IMR-90 (cell line): ENCODE data around the gene CPNE4. TPM values are rescaled to one million over a fixed set of nuclear protein-coding genes. Genes with fewer than 3 reads are reported as not detected.

ENCODE experiments used
- ATAC-seq: fragments of 200-7000 bp; cut with Tn5 transposase; 2 replicates; pipeline ENCODE4 v1.9.1; 2020; ENCODE audit warnings: low read depth, mild to moderate bottlenecking, moderate library complexity
- BruUV-seq: library from RNA; stranded (reverse); fragments of 400-500 nt; replicated peaks from 2 replicates; lab custom pipeline; 2021; lab: Mats Ljungman, UMichigan
- CTCF ChIA-PET: fragments of 300-600 bp; formaldehyde crosslinking; extraction: SDS; loops from one replicate; lab custom pipeline; 2021; ENCODE audit warnings: antibody characterized with exemption; lab: Yijun Ruan, JAX
- POLR2A ChIA-PET: fragments of 300-600 bp; sonication (Branson Sonifier 250); formaldehyde crosslinking; loops from one replicate; lab custom pipeline; 2022; ENCODE audit warnings: antibody characterized with exemption; ENCODE audit not compliant: unreplicated experiment; lab: Charles Lee
- DNase-seq: peaks from one replicate; pipeline ENCODE4 v3.0.0; 2013
- H2AFZ ChIP-seq: replicated peaks from 2 replicates; pipeline ENCODE3; 2013; ENCODE audit warnings: low read length, mild to moderate bottlenecking; ENCODE audit not compliant: poor library complexity
- H2AK5ac ChIP-seq: 2 replicates; pipeline ENCODE4 v1.6.1; 2013; ENCODE audit warnings: low read depth, low read length, inconsistent platforms
- H2AK9ac ChIP-seq: replicated peaks from 2 replicates; pipeline ENCODE3; 2013; ENCODE audit warnings: mild to moderate bottlenecking, low read depth, low read length, moderate library complexity; ENCODE audit not compliant: poor library complexity
- H2BK120ac ChIP-seq: 2 replicates; pipeline ENCODE4 v1.6.1; 2013; ENCODE audit warnings: low read depth, low read length, inconsistent platforms
- H2BK15ac ChIP-seq: 3 replicates; pipeline ENCODE4 v1.6.1; 2013; ENCODE audit warnings: low read depth, low read length, inconsistent platforms
- H2BK20ac ChIP-seq: 2 replicates; pipeline ENCODE4 v1.6.1; 2013; ENCODE audit warnings: low read depth, mild to moderate bottlenecking, inconsistent platforms, low read length, moderate library complexity
- H2BK5ac ChIP-seq: 2 replicates; pipeline ENCODE4 v1.6.1; 2013; ENCODE audit warnings: mild to moderate bottlenecking, low read depth, low read length, inconsistent platforms; ENCODE audit not compliant: poor library complexity, severe bottlenecking
- H3K14ac ChIP-seq: replicated peaks from 2 replicates; pipeline ENCODE4 v1.6.1; 2013; ENCODE audit warnings: low read depth, low read length, inconsistent platforms
- H3K18ac ChIP-seq: 2 replicates; pipeline ENCODE4 v1.6.1; 2013; ENCODE audit warnings: low read depth, low read length, control low read depth
- H3K23ac ChIP-seq: 2 replicates; pipeline ENCODE4 v1.6.1; 2013; ENCODE audit warnings: low read depth, low read length, inconsistent platforms
- H3K27ac ChIP-seq: 2 replicates; pipeline ENCODE4 v1.5.1; 2013; ENCODE audit warnings: mild to moderate bottlenecking, control low read depth, low read length; ENCODE audit not compliant: insufficient read depth
- H3K27me3 ChIP-seq: 2 replicates; pipeline ENCODE4 v1.6.1; 2013; ENCODE audit warnings: low read length; ENCODE audit not compliant: control insufficient read depth, insufficient read depth
- H3K36me3 ChIP-seq: 2 replicates; pipeline ENCODE4 v1.6.1; 2013; ENCODE audit warnings: low read length, mixed read lengths; ENCODE audit not compliant: control insufficient read depth, insufficient read depth
- H3K4ac ChIP-seq: 2 replicates; pipeline ENCODE4 v1.6.1; 2013; ENCODE audit warnings: low read depth, low read length, inconsistent platforms
- H3K4me1 ChIP-seq: 2 replicates; pipeline ENCODE4 v1.6.1; 2013; ENCODE audit warnings: low read length, mixed read lengths; ENCODE audit not compliant: control insufficient read depth, insufficient read depth
- H3K4me2 ChIP-seq: 2 replicates; pipeline ENCODE4 v1.6.1; 2013; ENCODE audit warnings: low read depth, mild to moderate bottlenecking, control low read depth, low read length, moderate library complexity
- H3K4me3 ChIP-seq: 2 replicates; pipeline ENCODE4 v1.5.1; 2013; ENCODE audit warnings: low read depth, mild to moderate bottlenecking, control low read depth, low read length, moderate library complexity; ENCODE audit not compliant: insufficient read depth
- H3K56ac ChIP-seq: 2 replicates; pipeline ENCODE4 v1.6.1; 2013; ENCODE audit warnings: low read length, inconsistent platforms; ENCODE audit not compliant: insufficient read depth; ENCODE audit errors: extremely low read depth
- H3K79me1 ChIP-seq, 2 experiments: 2 replicates each; pipeline ENCODE4 v1.6.1; 2013; ENCODE audit warnings: low read length in 2 of 2, inconsistent platforms in 1 of 2, low read depth in 1 of 2
- H3K9ac ChIP-seq: 2 replicates; pipeline ENCODE4 v1.6.1; 2013; ENCODE audit warnings: low read depth, low read length, control low read depth
- H3K9me1 ChIP-seq: 2 replicates; pipeline ENCODE4 v1.6.1; 2013; ENCODE audit warnings: low read length, inconsistent platforms; ENCODE audit not compliant: insufficient read depth
- H3K9me3 ChIP-seq: 2 replicates; pipeline ENCODE4 v1.6.1; 2013; ENCODE audit warnings: low read length; ENCODE audit not compliant: control insufficient read depth, insufficient read depth
- H4K20me1 ChIP-seq: 2 replicates; pipeline ENCODE4 v1.6.1; 2013; ENCODE audit warnings: low read length, inconsistent platforms; ENCODE audit not compliant: insufficient read depth
- H4K5ac ChIP-seq: 2 replicates; pipeline ENCODE4 v1.6.1; 2013; ENCODE audit warnings: mild to moderate bottlenecking, low read depth, low read length, control low read depth
- H4K8ac ChIP-seq, 2 experiments: 2 replicates each; pipeline ENCODE4 v1.6.1; 2013; ENCODE audit warnings: low read depth in 2 of 2, low read length in 2 of 2, control low read depth in 1 of 2, inconsistent platforms in 1 of 2
- H4K91ac ChIP-seq: 2 replicates; pipeline ENCODE4 v1.6.1; 2013; ENCODE audit warnings: low read depth, low read length, inconsistent platforms; ENCODE audit not compliant: insufficient read depth
- BHLHE40 ChIP-seq: fragments of 150-350 bp; IDR thresholded peaks from 2 replicates; pipeline ENCODE4 v1.6.1; 2016; ENCODE audit warnings: mild to moderate bottlenecking, low read depth, low read length
- CEBPB ChIP-seq: IDR thresholded peaks from 2 replicates; pipeline ENCODE4 v1.6.1; 2012; ENCODE audit warnings: low read depth, low read length, improper control_type of control experiment
- CHD1 ChIP-seq: IDR thresholded peaks from 2 replicates; pipeline ENCODE4 v1.6.1; 2012; ENCODE audit warnings: low read depth, low read length, improper control_type of control experiment
- ELK1 ChIP-seq: fragments of 150-350 bp; IDR thresholded peaks from 2 replicates; pipeline ENCODE4 v1.6.1; 2016; ENCODE audit warnings: low read depth, mild to moderate bottlenecking, low read length, moderate library complexity, borderline replicate concordance
- FOS ChIP-seq: fragments of 150-350 bp; IDR thresholded peaks from 2 replicates; pipeline ENCODE4 v1.6.1; 2016; ENCODE audit warnings: low read depth, low read length
- MAFK ChIP-seq: IDR thresholded peaks from 2 replicates; pipeline ENCODE4 v1.6.1; 2012; ENCODE audit warnings: low read depth, low read length, improper control_type of control experiment
- MAZ ChIP-seq: IDR thresholded peaks from 2 replicates; pipeline ENCODE4 v1.6.1; 2012; ENCODE audit warnings: low read depth, mild to moderate bottlenecking, low read length, improper control_type of control experiment, moderate library complexity, borderline replicate concordance
- MXI1 ChIP-seq: IDR thresholded peaks from 2 replicates; pipeline ENCODE4 v1.6.1; 2012; ENCODE audit warnings: low read depth, mild to moderate bottlenecking, low read length, moderate library complexity, borderline replicate concordance
- NFE2L2 ChIP-seq: fragments of 150-350 bp; IDR thresholded peaks from 2 replicates; pipeline ENCODE4 v1.6.1; 2016; ENCODE audit warnings: low read depth, mild to moderate bottlenecking, low read length
- POLR2A ChIP-seq: IDR thresholded peaks from 2 replicates; pipeline ENCODE4 v1.6.1; 2012; ENCODE audit warnings: mild to moderate bottlenecking, low read depth, low read length
- RAD21 ChIP-seq: IDR thresholded peaks from 2 replicates; pipeline ENCODE4 v1.6.1; 2012; ENCODE audit warnings: low read length, improper control_type of control experiment
- RCOR1 ChIP-seq: IDR thresholded peaks from 2 replicates; pipeline ENCODE4 v1.6.1; 2012; ENCODE audit warnings: mild to moderate bottlenecking, low read length, improper control_type of control experiment; ENCODE audit not compliant: insufficient replicate concordance
- RFX5 ChIP-seq: IDR thresholded peaks from 2 replicates; pipeline ENCODE4 v1.8.0; 2012; ENCODE audit warnings: low read depth, mild to moderate bottlenecking, low read length, moderate library complexity
- SMC3 ChIP-seq: fragments of 150-350 bp; IDR thresholded peaks from 2 replicates; pipeline ENCODE4 v1.6.1; 2016; ENCODE audit warnings: low read depth, mild to moderate bottlenecking, antibody characterized with exemption, low read length, moderate library complexity
- USF2 ChIP-seq: fragments of 150-350 bp; IDR thresholded peaks from 2 replicates; pipeline ENCODE4 v1.6.1; 2017; ENCODE audit warnings: mild to moderate bottlenecking, antibody characterized with exemption, low read length, low read depth
- WGBS, 2 experiments: methylation state at CpG; one replicate each; pipeline versions ENCODE4 v1.1.5 to v1.1.7; 2013; ENCODE audit warnings: missing lambda C conversion rate in 2 of 2; ENCODE audit not compliant: insufficient read length in 1 of 2; ENCODE audit errors: extremely low coverage in 2 of 2; 5-methylcytosine and 5-hydroxymethylcytosine counted together
- dilution Hi-C: fragments of 300-500 bp; cut with HindIII; formaldehyde crosslinking; loops from one replicate; pipeline ENCODE4 v1.14.3; 2018; ENCODE audit warnings: low sequenced_read_pairs; ENCODE audit not compliant: unreplicated experiment
- in situ Hi-C: fragments of 300-500 bp; cut with MboI; formaldehyde crosslinking; loops from 3 replicates; pipeline ENCODE4 v1.14.3; 2019; ENCODE audit warnings: low sequenced_read_pairs, inconsistent platforms, mixed read lengths
- intact Hi-C: fragments of 100-400 bp; cut with micrococcal nuclease; formaldehyde crosslinking; loops from 2 replicates; pipeline ENCODE4 v1.10.0; 2022
- polyA plus RNA-seq, 3 experiments: library from polyadenylated mRNA; depleted of rRNA; stranded (reverse); fragments of >200 nt; gene quantifications; 2 replicates each; pipeline ENCODE4 v1.2.3, GENCODE V29; 2012; ENCODE audit warnings: low replicate concordance in 1 of 3
- total RNA-seq: library from RNA; depleted of rRNA; stranded (reverse); fragments of >200 nt; gene quantifications from 2 replicates; pipeline ENCODE4 v1.2.3, GENCODE V29; 2012
- TF ChIP-seq, protein P1 (sequence below): conservative IDR thresholded peaks from 2 replicates; pipeline ENCODE4 v1.5.1; 2012; ENCODE audit warnings: mild to moderate bottlenecking, low read depth, low read length, improper control_type of control experiment

The CPNE4 gene
- total and polyA plus RNA-seq, 2 of the 4 experiments (the other 2 are of a cell fraction), result not detected

- H4K91ac ChIP-seq, result no peak overlapping the region
- no peaks in the 10 kb centered on the region for H3K79me1 ChIP-seq
- no peak for ATAC-seq
- H3K23ac ChIP-seq, result no peak overlapping the region
- H2AFZ ChIP-seq, result no peak overlapping the region
- no peaks in the 10 kb centered on the region for H3K27me3 ChIP-seq
- H4K20me1 ChIP-seq, result no peaks in the 10 kb centered on the region
- POLR2A ChIA-PET, result no interaction called here
- intact Hi-C loops, result no loop called here
- no TSS peak for BruUV-seq
- no peak overlapping the region for H2AK5ac ChIP-seq
- in situ Hi-C loops, result no loop called here
- no peak overlapping the region for H2AK9ac ChIP-seq
- no peak overlapping the region for H3K18ac ChIP-seq
- no peak overlapping the region for H2BK5ac ChIP-seq
- H4K8ac ChIP-seq, result no peak overlapping the region
- H2BK120ac ChIP-seq, result no peak overlapping the region
- no peak overlapping the region for H2BK15ac ChIP-seq
- H3K4ac ChIP-seq, result no peak overlapping the region
- no peak for TF ChIP-seq RCOR1
- no peak for TF ChIP-seq MAFK
- TF ChIP-seq MAZ, result no peak
- TF ChIP-seq NFE2L2, result no peak
- TF ChIP-seq, protein P1, sequence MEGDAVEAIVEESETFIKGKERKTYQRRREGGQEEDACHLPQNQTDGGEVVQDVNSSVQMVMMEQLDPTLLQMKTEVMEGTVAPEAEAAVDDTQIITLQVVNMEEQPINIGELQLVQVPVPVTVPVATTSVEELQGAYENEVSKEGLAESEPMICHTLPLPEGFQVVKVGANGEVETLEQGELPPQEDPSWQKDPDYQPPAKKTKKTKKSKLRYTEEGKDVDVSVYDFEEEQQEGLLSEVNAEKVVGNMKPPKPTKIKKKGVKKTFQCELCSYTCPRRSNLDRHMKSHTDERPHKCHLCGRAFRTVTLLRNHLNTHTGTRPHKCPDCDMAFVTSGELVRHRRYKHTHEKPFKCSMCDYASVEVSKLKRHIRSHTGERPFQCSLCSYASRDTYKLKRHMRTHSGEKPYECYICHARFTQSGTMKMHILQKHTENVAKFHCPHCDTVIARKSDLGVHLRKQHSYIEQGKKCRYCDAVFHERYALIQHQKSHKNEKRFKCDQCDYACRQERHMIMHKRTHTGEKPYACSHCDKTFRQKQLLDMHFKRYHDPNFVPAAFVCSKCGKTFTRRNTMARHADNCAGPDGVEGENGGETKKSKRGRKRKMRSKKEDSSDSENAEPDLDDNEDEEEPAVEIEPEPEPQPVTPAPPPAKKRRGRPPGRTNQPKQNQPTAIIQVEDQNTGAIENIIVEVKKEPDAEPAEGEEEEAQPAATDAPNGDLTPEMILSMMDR, result no peak
- no peak for TF ChIP-seq RFX5
- no peak for TF ChIP-seq USF2
- TF ChIP-seq POLR2A, result no peak
- TF ChIP-seq MXI1, result no peak
- no peak for TF ChIP-seq CHD1
- no peak for TF ChIP-seq BHLHE40
- no peak for TF ChIP-seq RAD21
- no peak for TF ChIP-seq SMC3
- TF ChIP-seq FOS, result no peak
- TF ChIP-seq ELK1, result no peak
- TF ChIP-seq CEBPB, result no peak
- H3K9me3 ChIP-seq, result no peaks in the 10 kb centered on the region
- H3K9me1 ChIP-seq, result no peaks in the 10 kb centered on the region
- H3K4me3 ChIP-seq, result no peak overlapping the region
- no peak overlapping the region for H2BK20ac ChIP-seq
- H3K9ac ChIP-seq, result no peak overlapping the region
- dilution Hi-C loops, result no loop called here
- CTCF ChIA-PET, result no interaction called here
- no peak overlapping the region for H3K27ac ChIP-seq
- H3K56ac ChIP-seq, result no peak overlapping the region
- no peak overlapping the region for H3K4me2 ChIP-seq
- no peaks in the 10 kb centered on the region for H3K36me3 ChIP-seq
- H3K14ac ChIP-seq, result no peak overlapping the region
- no peak overlapping the region for H4K5ac ChIP-seq
- no CpG with 5 or more reads among the region's 3 CpGs for WGBS, 2 experiments
- no peak for DNase-seq
- no peaks in the 10 kb centered on the region for H3K4me1 ChIP-seq
These were observed 48.3 kb upstream of the CPNE4 start for GRCh38 chr3:132083159-132083558.
